Tibial artery (tissue), 4 donors: ENCODE results near the gene SMIM38.

Source experiments
- DNase-seq, 2 donors: peaks; one replicate each; pipeline ENCODE4 v3.0.0-alpha.2; 2019
- H3K27ac ChIP-seq, 2 donors: fragments of 200-600 bp; sonication (generic) in 1 of 2; 1 replicate in 1 of 2; 2 replicates in 1 of 2; pipeline ENCODE4 v1.5.1; 2018 to 2019; ENCODE audit warnings: mild to moderate bottlenecking in 1 of 2
- H3K27me3 ChIP-seq, 2 donors: fragments of 200-600 bp; sonication (generic) in 1 of 2; one replicate each; pipeline versions ENCODE4 v1.5.1 to v1.6.0; 2016 to 2019
- H3K36me3 ChIP-seq, 3 donors: fragments of 200-600 bp; sonication (generic) in 2 of 3; one replicate each; pipeline ENCODE4 v1.5.1; 2016 to 2019; ENCODE audit warnings: mild to moderate bottlenecking in 2 of 3
- H3K4me1 ChIP-seq, 4 donors: fragments of 200-600 bp; sonication (generic) in 2 of 4; 1 replicate in 3 of 4; 2 replicates in 1 of 4; pipeline ENCODE4 v1.5.1; 2016 to 2019
- H3K4me3 ChIP-seq, 2 donors: fragments of 200-600 bp; sonication (generic) in 1 of 2; 1 replicate in 1 of 2; 2 replicates in 1 of 2; pipeline ENCODE4 v1.5.1; 2018 to 2019; ENCODE audit warnings: mild to moderate bottlenecking in 2 of 2
- H3K9me3 ChIP-seq, 3 donors: fragments of 200-600 bp; sonication (generic) in 1 of 3; one replicate each; pipeline ENCODE4 v1.5.1; 2016 to 2019
- CTCF ChIP-seq, 2 experiments: fragments of 200-600 bp in 1 of 2; fragments of 450-650 bp in 1 of 2; IDR thresholded peaks; one replicate each; pipeline ENCODE4 v1.5.1; 2017 to 2019; ENCODE audit warnings: antibody characterized with exemption in 2 of 2, mild to moderate bottlenecking in 1 of 2, moderate library complexity in 1 of 2
- intact Hi-C: fragments of 100-400 bp; cut with DNase I; formaldehyde crosslinking; loops from one replicate; pipeline ENCODE4 v1.15.0; 2023; ENCODE audit warnings: low total_unique reads

The SMIM38 gene

DNA sequence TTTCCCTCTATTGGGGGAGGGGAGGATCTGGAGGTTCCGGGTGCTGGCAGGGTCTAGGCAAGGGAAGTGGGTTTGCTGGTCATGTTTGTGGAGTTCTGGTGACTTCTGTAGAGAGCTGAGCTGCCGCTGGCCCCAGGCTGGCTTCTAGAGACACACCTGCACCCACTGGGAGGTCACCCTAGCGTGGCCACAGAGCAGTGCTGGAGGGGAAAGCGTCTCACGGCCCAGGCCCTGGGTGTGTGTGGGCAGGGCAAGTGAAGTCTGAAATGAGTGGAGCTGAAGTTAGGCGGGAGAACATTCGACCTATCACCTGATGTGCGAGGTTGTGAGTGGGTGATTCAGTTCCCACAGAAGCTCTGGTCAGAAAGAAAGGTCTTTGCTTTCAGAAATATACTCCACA is 27.9 kb downstream of the SMIM38 start:
- Histone ChIP-seq H3K27ac (no peak overlapping the region), H3K36me3 (peaks cover 0 to 8% (median 0%) of the 10 kb centered on the region in 3 donors), H3K27me3 (peaks cover 0 to 16% of the 10 kb centered on the region in 2 donors), H3K4me3 (no peak overlapping the region), H3K4me1 (no peaks in the 10 kb centered on the region), H3K9me3 (peaks cover 0 to 13% (median 12%) of the 10 kb centered on the region in 3 donors)
- intact Hi-C loops = no loop called here
- no peak for TF ChIP-seq CTCF (IDR thresholded peaks at IDR 0.05)
- no peak for DNase-seq

DNA sequence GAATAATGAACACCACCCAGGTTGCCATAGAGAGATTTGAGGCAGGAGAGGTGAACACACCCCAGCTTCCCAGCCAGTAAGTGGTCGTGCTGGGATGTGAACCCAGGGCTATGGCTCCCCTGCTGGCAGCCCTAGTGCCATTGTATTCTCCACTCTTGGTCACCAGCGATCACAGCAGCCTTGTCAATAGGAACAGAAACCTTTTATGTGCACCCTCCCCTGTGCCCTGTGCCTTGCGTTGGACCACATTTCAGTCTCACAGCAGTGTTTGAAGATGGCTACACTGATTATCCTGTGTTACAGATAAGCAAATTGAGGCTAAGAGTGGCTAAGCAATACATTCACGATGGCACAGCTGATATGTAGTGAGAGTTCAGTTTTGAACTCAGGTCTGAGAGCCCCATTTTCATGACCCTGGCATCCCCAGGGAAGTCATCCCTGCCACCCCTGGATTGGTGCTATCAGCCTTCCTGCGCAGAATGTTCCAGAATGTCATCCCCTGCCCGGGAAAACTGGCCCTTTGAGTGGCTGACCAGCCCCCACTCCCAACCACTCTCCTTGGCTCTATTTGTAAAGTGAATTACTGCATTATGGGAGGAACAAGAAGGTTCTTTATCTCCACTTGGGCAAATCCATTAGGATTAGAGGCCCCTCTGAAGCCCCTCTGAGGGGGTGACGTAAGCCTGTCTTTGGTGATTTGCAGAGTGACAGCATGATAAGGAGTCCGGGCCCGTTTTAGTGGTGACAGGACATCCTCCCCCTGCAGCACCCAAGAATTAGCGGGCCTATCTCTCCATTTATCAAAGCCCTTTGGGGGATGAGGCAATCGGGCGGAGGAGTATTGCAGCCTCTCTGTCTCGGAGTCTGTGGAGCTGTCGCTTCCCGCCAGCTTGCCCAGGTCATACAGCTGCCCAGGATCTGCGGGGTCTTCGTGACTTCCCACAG is 30.9 kb downstream of the SMIM38 start:
- intact Hi-C loops = no loop called here

DNA sequence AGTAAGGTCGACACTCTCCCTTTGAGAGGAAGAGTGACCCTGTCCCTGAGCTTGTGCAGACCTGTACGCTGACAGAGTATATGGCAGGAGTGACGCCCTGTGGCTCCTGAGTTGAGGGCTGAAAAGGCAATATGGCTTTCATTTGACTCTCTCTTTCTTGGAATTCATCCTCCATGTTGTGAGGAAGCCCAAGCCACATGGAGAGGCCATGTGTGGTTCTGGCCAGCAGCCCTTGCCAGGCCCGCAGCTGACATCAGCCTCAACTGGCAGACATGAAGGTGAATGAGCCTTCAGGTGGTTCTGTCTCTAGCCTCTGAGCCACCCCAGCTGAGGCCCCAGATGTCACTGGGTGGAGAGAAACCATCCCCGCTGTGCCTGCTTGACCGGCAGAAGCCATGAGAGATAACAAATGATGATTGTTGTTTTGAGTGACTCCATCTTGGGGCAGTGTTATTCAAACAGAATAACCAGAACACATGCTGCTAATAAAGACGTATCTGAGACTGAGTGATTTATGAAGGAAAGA is 31.9 kb downstream of the SMIM38 start:
- no peak overlapping the region for H3K4me3 ChIP-seq
- intact Hi-C loops = no loop called here
- no peak overlapping the region for H3K27ac ChIP-seq
- peaks cover 0 to 16% of the 10 kb centered on the region in 2 donors for H3K27me3 ChIP-seq
- H3K9me3 ChIP-seq = peaks cover 0 to 13% (median 12%) of the 10 kb centered on the region in 3 donors
- peaks cover 0 to 8% (median 0%) of the 10 kb centered on the region in 3 donors for H3K36me3 ChIP-seq
- H3K4me1 ChIP-seq = no peaks in the 10 kb centered on the region
- TF ChIP-seq CTCF (IDR thresholded peaks at IDR 0.05) = no peak
- no peak for DNase-seq

More for the DNA sequence above, 30.9 kb downstream of the SMIM38 start:
- no peak for DNase-seq
- Histone ChIP-seq H3K4me1 (no peaks in the 10 kb centered on the region), H3K36me3 (peaks cover 0 to 8% (median 0%) of the 10 kb centered on the region in 3 donors), H3K27me3 (peaks cover 0 to 16% of the 10 kb centered on the region in 2 donors), H3K9me3 (peaks cover 0 to 13% (median 12%) of the 10 kb centered on the region in 3 donors), H3K4me3 (no peak overlapping the region), H3K27ac (no peak overlapping the region)
- TF ChIP-seq CTCF (IDR thresholded peaks at IDR 0.05) = no peak

DNA sequence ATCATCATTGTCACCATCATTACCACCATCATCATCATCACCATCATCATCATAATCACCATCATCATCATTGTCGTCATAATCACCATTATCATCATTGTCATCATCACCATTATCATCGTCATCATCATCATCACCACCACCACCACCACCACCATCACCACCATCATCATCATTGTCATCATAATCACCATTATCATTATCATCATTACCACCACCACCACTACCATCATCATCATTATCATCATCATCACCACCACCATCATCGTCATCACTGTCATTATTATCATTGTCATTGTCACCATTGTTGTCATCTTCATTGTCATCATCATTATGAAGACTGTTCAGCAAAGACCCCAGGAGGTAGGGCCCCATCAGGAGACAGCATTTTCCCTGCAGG is 33.3 kb downstream of the SMIM38 start:
- Histone ChIP-seq H3K36me3 (peaks cover 0 to 8% (median 0%) of the 10 kb centered on the region in 3 donors), H3K27ac (no peak overlapping the region), H3K4me1 (no peaks in the 10 kb centered on the region), H3K4me3 (no peak overlapping the region), H3K9me3 (peaks cover 0 to 13% (median 12%) of the 10 kb centered on the region in 3 donors), H3K27me3 (peaks cover 0 to 16% of the 10 kb centered on the region in 2 donors)
- intact Hi-C loops = no loop called here
- DNase-seq = no peak
- no peak for TF ChIP-seq CTCF (IDR thresholded peaks at IDR 0.05)

DNA sequence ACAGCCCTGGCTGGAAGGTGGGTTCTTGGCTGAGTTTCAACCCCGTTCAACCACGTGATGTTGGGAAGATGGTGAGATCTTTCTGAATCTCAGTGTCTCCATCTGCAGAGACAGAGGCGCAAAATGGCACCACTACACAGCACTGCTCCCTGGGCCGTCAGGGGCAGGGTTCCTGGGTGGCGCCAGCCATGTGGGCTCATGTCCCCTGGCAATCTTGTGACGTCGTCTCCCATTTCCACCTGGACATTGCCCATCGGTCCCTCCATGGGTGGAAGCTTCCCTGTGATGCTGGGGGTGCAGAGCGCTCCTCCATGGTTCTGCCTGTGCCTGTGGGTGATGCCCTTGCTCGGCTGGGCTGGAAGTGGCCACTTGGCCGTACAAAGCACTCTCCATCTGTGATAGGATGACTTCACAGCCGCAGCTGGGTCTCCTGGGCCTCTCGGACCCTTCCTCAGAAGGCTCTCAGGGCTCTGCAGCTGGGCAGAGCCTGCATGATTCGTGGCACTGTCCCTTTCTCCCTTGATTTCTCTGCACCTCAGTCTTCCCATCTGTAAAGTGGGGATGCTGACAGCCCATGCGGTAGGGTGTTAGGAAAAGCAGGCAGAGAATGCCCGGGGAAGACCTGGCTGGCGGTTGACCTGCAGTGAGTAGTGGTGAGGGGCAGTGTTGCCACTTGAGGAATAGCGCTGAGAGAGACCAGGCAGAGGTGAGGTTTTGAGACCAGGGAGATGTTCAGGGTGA is 35.2 kb downstream of the SMIM38 start:
- DNase-seq = no peak
- peaks cover 0 to 13% (median 12%) of the 10 kb centered on the region in 3 donors for H3K9me3 ChIP-seq
- H3K4me1 ChIP-seq = no peaks in the 10 kb centered on the region
- no peak overlapping the region for H3K27ac ChIP-seq
- intact Hi-C loops = no loop called here
- no peak for TF ChIP-seq CTCF (IDR thresholded peaks at IDR 0.05)
- H3K4me3 ChIP-seq = no peak overlapping the region
- H3K36me3 ChIP-seq = peaks cover 0 to 8% (median 0%) of the 10 kb centered on the region in 3 donors
- peaks cover 0 to 16% of the 10 kb centered on the region in 2 donors for H3K27me3 ChIP-seq
